Gastrocnemius medialis (tissue), 4 donors: ENCODE results near the gene DOLPP1. TPM values are rescaled to one million over a fixed set of nuclear protein-coding genes. Genes with fewer than 3 reads are reported as not detected.

Experiments used
- ATAC-seq, 2 donors: fragments of 150-250 bp; one replicate each; pipeline ENCODE4 v1.9.1; 2016
- DNase-seq, 2 donors: peaks; one replicate each; pipeline ENCODE4 v3.0.0-alpha.2; 2019
- H3K27ac ChIP-seq, 4 donors: fragments of 200-600 bp; sonication (generic); 1 replicate in 1 of 4; 2 replicates in 3 of 4; pipeline ENCODE4 v1.5.1; 2016 to 2018; ENCODE audit warnings: mild to moderate bottlenecking in 2 of 4, moderate library complexity in 1 of 4
- H3K27me3 ChIP-seq, 3 donors: fragments of 200-600 bp; sonication (generic) in 2 of 3; 1 replicate in 1 of 3; 2 replicates in 2 of 3; pipeline versions ENCODE4 v1.5.1 to v1.6.0; 2016 to 2019; ENCODE audit warnings: mild to moderate bottlenecking in 1 of 3, moderate library complexity in 1 of 3
- H3K36me3 ChIP-seq, 2 donors: fragments of 200-600 bp; sonication (generic) in 1 of 2; one replicate each; pipeline ENCODE4 v1.5.1; 2017 to 2018
- H3K4me1 ChIP-seq, 2 donors: fragments of 200-600 bp; sonication (generic) in 1 of 2; one replicate each; pipeline ENCODE4 v1.5.1; 2016 to 2017; ENCODE audit warnings: mild to moderate bottlenecking in 2 of 2
- H3K4me3 ChIP-seq, 4 donors: fragments of 200-600 bp; sonication (generic) in 3 of 4; 1 replicate in 1 of 4; 2 replicates in 3 of 4; pipeline ENCODE4 v1.5.1; 2016 to 2019; ENCODE audit warnings: mild to moderate bottlenecking in 2 of 4
- H3K9me3 ChIP-seq, 3 donors: fragments of 200-600 bp; sonication (generic) in 2 of 3; 1 replicate in 1 of 3; 2 replicates in 2 of 3; pipeline ENCODE4 v1.5.1; 2016 to 2019
- CTCF ChIP-seq, 5 experiments: fragments of 450-650 bp in 3 of 5; fragments of 200-600 bp in 2 of 5; sonication (generic) in 2 of 5; IDR thresholded peaks in 4 of 5; conservative IDR thresholded peaks in 1 of 5; 1 replicate in 4 of 5; 2 replicates in 1 of 5; pipeline ENCODE4 v1.5.1; 2016 to 2019; ENCODE audit warnings: antibody characterized with exemption in 5 of 5, mild to moderate bottlenecking in 3 of 5, moderate library complexity in 3 of 5
- POLR2A ChIP-seq, 2 donors: fragments of 450-650 bp; IDR thresholded peaks; one replicate each; pipeline ENCODE4 v1.6.1; 2017; ENCODE audit warnings: antibody characterized with exemption in 2 of 2, mild to moderate bottlenecking in 2 of 2, moderate library complexity in 2 of 2
- in situ Hi-C, 4 donors: fragments of 200-750 bp; cut with MboI; loops; one replicate each; pipeline versions ENCODE4 v1.15.0 to v1.8.0; 2017; ENCODE audit warnings: low sequenced_read_pairs in 4 of 4
- intact Hi-C: fragments of 100-400 bp; cut with DNase I; formaldehyde crosslinking; loops from one replicate; pipeline ENCODE4 v1.15.1; 2023; ENCODE audit warnings: low total_unique reads
- total RNA-seq, 4 donors: library from RNA; depleted of rRNA; stranded (reverse); fragments of >200 nt; gene quantifications; one replicate each; pipeline versions ENCODE4 v1.1.0 to v1.2.3, GENCODE V29; 2016

Gene DOLPP1
- total RNA-seq, 4 donors from 2014 or later, result 1.6 to 4.7 (median 2.8) TPM

- peak overlapping the region; percentile 95 to 100 (median 98) for H3K27ac ChIP-seq
Measured at GRCh38 chr9:129138476-129139232, 57.7 kb downstream of the DOLPP1 start.

GRCh38 chr9:129139233-129139992, 58.5 kb downstream of the DOLPP1 start:
- peak; percentile 71 to 82 for DNase-seq
- Histone ChIP-seq H3K36me3 (peaks cover 0 to 26% of the 10 kb centered on the region in 2 donors), H3K27me3 (no peaks in the 10 kb centered on the region), H3K9me3 (no peaks in the 10 kb centered on the region), H3K27ac (peak overlapping the region; percentile 95 to 100 (median 98)), H3K4me1 (peaks cover 62 to 68% of the 10 kb centered on the region in 2 donors), H3K4me3 (peak overlapping the region; percentile 51 to 58 (median 52))
- peak; percentile 95 to 96 (median 96) for TF ChIP-seq CTCF (IDR thresholded peaks at IDR 0.05 in 4 of 5, conservative IDR thresholded peaks at IDR 0.05 in 1 of 5)
- TF ChIP-seq POLR2A (IDR thresholded peaks at IDR 0.05), result no peak
- in situ Hi-C loops (loop anchor here (5.0 to 25.0 kb wide), 7 partner anchors 348 to 655 kb away; no protein-coding TSS in a partner anchor), intact Hi-C loops (loop anchor here (1.0 to 5.0 kb wide), 3 partner anchors 115 to 643 kb away; no protein-coding TSS in a partner anchor)
- peak; percentile 64 for ATAC-seq

More at GRCh38 chr9:129138476-129139232, 57.7 kb downstream of the DOLPP1 start:
- peak; percentile 10 to 13 for ATAC-seq
- TF ChIP-seq CTCF (IDR thresholded peaks at IDR 0.05 in 4 of 5, conservative IDR thresholded peaks at IDR 0.05 in 1 of 5) (no peak), POLR2A (IDR thresholded peaks at IDR 0.05) (peak in 1 of 2 donors; percentile 14)
- Histone ChIP-seq H3K36me3 (peaks cover 0 to 29% of the 10 kb centered on the region in 2 donors), H3K4me3 (peak overlapping the region in 2 of 4 donors; percentile 53 to 58), H3K9me3 (no peaks in the 10 kb centered on the region), H3K4me1 (peaks cover 56 to 60% of the 10 kb centered on the region in 2 donors), H3K27me3 (no peaks in the 10 kb centered on the region)
- intact Hi-C loops, result loop anchor here (1.0 to 5.0 kb wide), 3 partner anchors 116 to 644 kb away; no protein-coding TSS in a partner anchor
- in situ Hi-C loops, result loop anchor here (5.0 to 25.0 kb wide), 7 partner anchors 349 to 656 kb away; no protein-coding TSS in a partner anchor
- DNase-seq, result peak in 1 of 2 donors; percentile 50

- intact Hi-C loops (loop anchor here (1.0 to 5.0 kb wide), 5 partner anchors 115 to 642 kb away; no protein-coding TSS in a partner anchor), in situ Hi-C loops (loop anchor here (5.0 to 25.0 kb wide), 7 partner anchors 347 to 655 kb away; no protein-coding TSS in a partner anchor)
- peak; percentile 82 to 86 for ATAC-seq
Measured at GRCh38 chr9:129139993-129140396, 59.1 kb downstream of the DOLPP1 start.

More at GRCh38 chr9:129139993-129140396, 59.1 kb downstream of the DOLPP1 start:
- Histone ChIP-seq H3K27me3 (no peaks in the 10 kb centered on the region), H3K4me3 (peak overlapping the region; percentile 51 to 77 (median 56)), H3K36me3 (peaks cover 0 to 22% of the 10 kb centered on the region in 2 donors), H3K27ac (peak overlapping the region; percentile 95 to 100 (median 98)), H3K9me3 (no peaks in the 10 kb centered on the region), H3K4me1 (peaks cover 67 to 72% of the 10 kb centered on the region in 2 donors)
- TF ChIP-seq POLR2A (IDR thresholded peaks at IDR 0.05), result peak; percentile 36 to 60
- TF ChIP-seq CTCF (IDR thresholded peaks at IDR 0.05 in 4 of 5, conservative IDR thresholded peaks at IDR 0.05 in 1 of 5), result no peak
- peak; percentile 96 to 97 for DNase-seq

Other genes starting within 250 kb of the DOLPP1 start
- gene KYAT1, start 199.2 kb upstream of the DOLPP1 start, total RNA-seq, result 1 to 10 TPM; 4.7 to 7.4 (median 5.8) TPM
- 10 to 100 TPM; 24.4 to 28.4 (median 27.0) TPM for gene LRRC8A, start 199.0 kb upstream of the DOLPP1 start, total RNA-seq
- 10 to 100 TPM in 3 of 4 donors, 1 to 10 TPM in 1; 9.5 to 39.3 (median 30.3) TPM for gene PHYHD1, start 160.1 kb upstream of the DOLPP1 start, total RNA-seq
- gene DOLK, start 133.5 kb upstream of the DOLPP1 start, total RNA-seq, result 10 to 100 TPM in 1 of 4 donors, 1 to 10 TPM in 3; 6.5 to 11.8 (median 6.6) TPM
- 10 to 100 TPM; 24.7 to 59.7 (median 30.3) TPM for gene NUP188, start 133.4 kb upstream of the DOLPP1 start, total RNA-seq
- gene SH3GLB2, start 52.8 kb upstream of the DOLPP1 start, total RNA-seq, result 10 to 100 TPM; 33.6 to 55.1 (median 44.1) TPM
- 10 to 100 TPM in 3 of 4 donors, 1 to 10 TPM in 1; 5.8 to 20.6 (median 18.1) TPM for gene MIGA2, start 44.5 kb upstream of the DOLPP1 start, total RNA-seq
- gene CRAT, start 29.7 kb downstream of the DOLPP1 start, total RNA-seq, result 100 to 1,000 TPM; 137 to 167 (median 144) TPM
- 10 to 100 TPM; 37.6 to 71.6 (median 53.5) TPM for gene PTPA, start 30.3 kb downstream of the DOLPP1 start, total RNA-seq
- 1 to 10 TPM in 3 of 4 donors, under 1 TPM in 1; 0.92 to 3.4 (median 2.9) TPM for gene IER5L, start 97.2 kb downstream of the DOLPP1 start, total RNA-seq